ENCODE measurements around the gene TCF23.

TCF23 gene

GRCh38 chr2:27198627-27199026, 49.8 kb downstream of the TCF23 start:
- TF ChIP-seq, protein P1, sequence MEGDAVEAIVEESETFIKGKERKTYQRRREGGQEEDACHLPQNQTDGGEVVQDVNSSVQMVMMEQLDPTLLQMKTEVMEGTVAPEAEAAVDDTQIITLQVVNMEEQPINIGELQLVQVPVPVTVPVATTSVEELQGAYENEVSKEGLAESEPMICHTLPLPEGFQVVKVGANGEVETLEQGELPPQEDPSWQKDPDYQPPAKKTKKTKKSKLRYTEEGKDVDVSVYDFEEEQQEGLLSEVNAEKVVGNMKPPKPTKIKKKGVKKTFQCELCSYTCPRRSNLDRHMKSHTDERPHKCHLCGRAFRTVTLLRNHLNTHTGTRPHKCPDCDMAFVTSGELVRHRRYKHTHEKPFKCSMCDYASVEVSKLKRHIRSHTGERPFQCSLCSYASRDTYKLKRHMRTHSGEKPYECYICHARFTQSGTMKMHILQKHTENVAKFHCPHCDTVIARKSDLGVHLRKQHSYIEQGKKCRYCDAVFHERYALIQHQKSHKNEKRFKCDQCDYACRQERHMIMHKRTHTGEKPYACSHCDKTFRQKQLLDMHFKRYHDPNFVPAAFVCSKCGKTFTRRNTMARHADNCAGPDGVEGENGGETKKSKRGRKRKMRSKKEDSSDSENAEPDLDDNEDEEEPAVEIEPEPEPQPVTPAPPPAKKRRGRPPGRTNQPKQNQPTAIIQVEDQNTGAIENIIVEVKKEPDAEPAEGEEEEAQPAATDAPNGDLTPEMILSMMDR (conservative IDR thresholded peaks at IDR 0.05): no peak
- H3K27ac ChIP-seq: no peak overlapping the region

GRCh38 chr2:27199241-27199640, 50.4 kb downstream of the TCF23 start:
- no peak for TF ChIP-seq ZFX (IDR thresholded peaks at IDR 0.05)
- TF ChIP-seq, protein P1 (conservative IDR thresholded peaks at IDR 0.05): no peak
- no peak overlapping the region for H3K27ac ChIP-seq

GRCh38 chr2:27201675-27202074, 52.9 kb downstream of the TCF23 start:
- TF ChIP-seq, protein P1 (conservative IDR thresholded peaks at IDR 0.05): no peak
- no peak for TF ChIP-seq ZFX (IDR thresholded peaks at IDR 0.05)
- no peak overlapping the region for H3K27ac ChIP-seq

- H3K27ac ChIP-seq: no peak overlapping the region
- TF ChIP-seq, protein P1 (conservative IDR thresholded peaks at IDR 0.05): no peak
- TF ChIP-seq ZFX (IDR thresholded peaks at IDR 0.05): no peak
Measured at GRCh38 chr2:27202854-27203253, 54.0 kb downstream of the TCF23 start.

DNA sequence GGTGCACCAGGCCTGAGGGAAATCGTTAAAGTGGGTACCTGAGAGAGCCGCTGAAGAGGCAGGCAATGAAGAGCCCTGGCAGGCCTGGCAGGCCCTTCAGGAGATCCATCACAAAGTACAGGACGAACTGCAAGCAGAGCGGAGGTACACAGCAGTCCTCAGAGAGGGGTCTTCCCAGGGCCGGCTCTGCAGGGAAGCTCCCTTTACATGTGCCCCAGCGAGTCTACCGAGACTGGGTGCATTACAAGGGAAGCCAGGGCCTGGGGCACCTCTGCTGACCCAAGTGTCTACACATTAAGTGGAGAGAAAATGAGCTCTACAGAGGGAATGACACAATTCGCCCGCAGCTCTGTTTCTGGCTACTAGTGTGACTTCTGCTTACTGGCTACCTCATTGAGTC, 54.9 kb downstream of the TCF23 start:
- TF ChIP-seq, protein P1 (conservative IDR thresholded peaks at IDR 0.05): no peak
- no peak for TF ChIP-seq ZFX (IDR thresholded peaks at IDR 0.05)
- H3K27ac ChIP-seq: no peak overlapping the region

DNA sequence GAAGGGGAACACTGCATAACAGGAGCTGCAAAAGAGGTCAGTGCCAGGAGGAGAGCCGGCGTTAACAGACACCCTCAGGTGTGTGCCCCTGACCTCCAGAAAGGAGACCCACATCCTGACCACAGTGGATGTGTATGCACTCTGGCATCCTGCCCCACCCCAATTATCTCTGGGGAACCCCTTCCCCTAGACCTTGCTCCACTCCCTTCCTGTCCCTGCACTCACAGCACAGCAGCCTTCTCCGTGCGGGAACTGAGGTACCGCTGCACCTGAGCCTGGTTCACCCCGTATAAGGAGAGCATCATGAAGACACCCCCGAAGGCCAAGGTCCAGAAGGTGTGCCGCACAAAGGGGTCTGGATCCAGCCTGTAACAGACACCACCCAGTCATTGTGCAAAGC, 55.8 kb downstream of the TCF23 start:
- no peak for TF ChIP-seq ZFX (IDR thresholded peaks at IDR 0.05)
- TF ChIP-seq, protein P1 (conservative IDR thresholded peaks at IDR 0.05): no peak
- H3K27ac ChIP-seq: no peak overlapping the region

- H3K27ac ChIP-seq: no peak overlapping the region
- TF ChIP-seq, protein P1 (conservative IDR thresholded peaks at IDR 0.05): no peak
- TF ChIP-seq ZFX (IDR thresholded peaks at IDR 0.05): no peak
Measured at GRCh38 chr2:27205206-27205605, 56.4 kb downstream of the TCF23 start.

All from C4-2B (cell line).